ENCODE data around the gene TSPAN10. TPM values are rescaled to one million over a fixed set of nuclear protein-coding genes. Genes with fewer than 3 reads are reported as not detected.
A peak's percentile ranks its signal among the peaks of the same experiment; 100 is the strongest.

The TSPAN10 gene
- total and polyA plus RNA-seq, 9 of the 15 experiments (the other 6 are each of a cell fraction or from before 2014, with no cell fraction given) = 0.05 to 0.31 (median 0.13) TPM; not detected in 1

DNA sequence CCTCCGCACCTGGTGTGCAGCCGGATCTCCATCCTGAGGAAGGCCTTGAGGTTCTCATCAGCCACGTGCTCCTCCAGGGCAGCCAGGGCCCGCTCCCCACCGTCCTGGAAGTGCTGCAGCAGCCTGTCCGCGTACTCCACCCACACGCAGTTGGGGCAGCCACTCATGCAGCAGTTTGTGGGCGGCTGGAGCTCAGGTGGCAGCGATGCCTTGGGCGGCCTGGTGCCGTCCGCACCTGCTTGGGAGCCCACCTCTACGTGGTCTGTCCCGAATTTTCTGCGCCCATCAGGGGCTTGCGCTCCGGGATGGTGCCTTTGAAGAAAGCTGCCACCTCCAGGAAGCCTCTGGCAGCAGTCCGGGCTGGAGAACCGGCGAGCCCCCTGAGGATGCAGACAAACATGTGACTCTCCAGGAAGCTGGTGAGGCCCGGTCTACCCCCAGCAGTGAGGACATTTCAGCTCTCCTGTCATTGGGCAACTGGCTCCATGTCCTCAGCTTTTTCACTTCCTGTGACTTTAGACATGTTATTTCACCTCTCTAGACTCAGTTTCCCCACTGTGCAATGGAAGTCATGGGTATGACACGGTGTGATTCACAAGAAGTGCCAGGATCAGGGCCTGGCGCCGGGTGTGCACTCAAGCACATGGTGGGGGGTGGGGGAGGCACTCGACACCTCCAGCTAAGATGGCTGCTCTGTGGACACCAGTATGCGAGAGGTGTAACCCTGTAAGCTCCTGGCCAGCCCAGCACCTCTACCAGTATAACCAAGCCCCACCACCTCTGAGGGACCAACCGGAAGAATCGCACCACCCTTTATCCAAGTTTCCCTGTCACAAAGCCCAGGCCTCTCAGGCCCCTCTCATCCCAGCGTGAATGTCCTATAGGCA, 28.5 kb downstream of the TSPAN10 start (continued):
- no peak for TF ChIP-seq RAD21 (CRISPR knock-in tag; conservative IDR thresholded peaks at IDR 0.05 in 1 of 2, IDR thresholded peaks at IDR 0.05 in 1 of 2)
- no peak for TF ChIP-seq ZNF316 (IDR thresholded peaks at IDR 0.05)
- TF ChIP-seq, protein P1, sequence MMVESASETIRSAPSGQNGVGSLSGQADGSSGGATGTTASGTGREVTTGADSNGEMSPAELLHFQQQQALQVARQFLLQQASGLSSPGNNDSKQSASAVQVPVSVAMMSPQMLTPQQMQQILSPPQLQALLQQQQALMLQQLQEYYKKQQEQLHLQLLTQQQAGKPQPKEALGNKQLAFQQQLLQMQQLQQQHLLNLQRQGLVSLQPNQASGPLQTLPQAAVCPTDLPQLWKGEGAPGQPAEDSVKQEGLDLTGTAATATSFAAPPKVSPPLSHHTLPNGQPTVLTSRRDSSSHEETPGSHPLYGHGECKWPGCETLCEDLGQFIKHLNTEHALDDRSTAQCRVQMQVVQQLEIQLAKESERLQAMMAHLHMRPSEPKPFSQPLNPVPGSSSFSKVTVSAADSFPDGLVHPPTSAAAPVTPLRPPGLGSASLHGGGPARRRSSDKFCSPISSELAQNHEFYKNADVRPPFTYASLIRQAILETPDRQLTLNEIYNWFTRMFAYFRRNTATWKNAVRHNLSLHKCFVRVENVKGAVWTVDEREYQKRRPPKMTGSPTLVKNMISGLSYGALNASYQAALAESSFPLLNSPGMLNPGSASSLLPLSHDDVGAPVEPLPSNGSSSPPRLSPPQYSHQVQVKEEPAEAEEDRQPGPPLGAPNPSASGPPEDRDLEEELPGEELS (CRISPR knock-in tag; IDR thresholded peaks at IDR 0.05; ENCODE audit: borderline replicate concordance) = no peak
- TF ChIP-seq, protein P2, sequence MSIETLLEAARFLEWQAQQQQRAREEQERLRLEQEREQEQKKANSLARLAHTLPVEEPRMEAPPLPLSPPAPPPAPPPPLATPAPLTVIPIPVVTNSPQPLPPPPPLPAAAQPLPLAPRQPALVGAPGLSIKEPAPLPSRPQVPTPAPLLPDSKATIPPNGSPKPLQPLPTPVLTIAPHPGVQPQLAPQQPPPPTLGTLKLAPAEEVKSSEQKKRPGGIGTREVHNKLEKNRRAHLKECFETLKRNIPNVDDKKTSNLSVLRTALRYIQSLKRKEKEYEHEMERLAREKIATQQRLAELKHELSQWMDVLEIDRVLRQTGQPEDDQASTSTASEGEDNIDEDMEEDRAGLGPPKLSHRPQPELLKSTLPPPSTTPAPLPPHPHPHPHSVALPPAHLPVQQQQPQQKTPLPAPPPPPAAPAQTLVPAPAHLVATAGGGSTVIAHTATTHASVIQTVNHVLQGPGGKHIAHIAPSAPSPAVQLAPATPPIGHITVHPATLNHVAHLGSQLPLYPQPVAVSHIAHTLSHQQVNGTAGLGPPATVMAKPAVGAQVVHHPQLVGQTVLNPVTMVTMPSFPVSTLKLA (conservative IDR thresholded peaks at IDR 0.05) = peak; percentile 45 to 62
- TF ChIP-seq TAF9B (IDR thresholded peaks at IDR 0.05; ENCODE audit: partially characterized antibody) = peak; percentile 33
- no peak for TF ChIP-seq CEBPG (CRISPR knock-in tag; IDR thresholded peaks at IDR 0.05)
- TF ChIP-seq CEBPG (tag; conservative IDR thresholded peaks at IDR 0.05 in 1 of 2, IDR thresholded peaks at IDR 0.05 in 1 of 2) = no peak
- TF ChIP-seq ZNF23 (CRISPR knock-in tag; IDR thresholded peaks at IDR 0.05) = 0 out of 2 replicates have a peak, but pooled peaks have one; percentile 56
- no peak for TF ChIP-seq ZSCAN32 (CRISPR knock-in tag; IDR thresholded peaks at IDR 0.05)
- TF ChIP-seq, protein P3, sequence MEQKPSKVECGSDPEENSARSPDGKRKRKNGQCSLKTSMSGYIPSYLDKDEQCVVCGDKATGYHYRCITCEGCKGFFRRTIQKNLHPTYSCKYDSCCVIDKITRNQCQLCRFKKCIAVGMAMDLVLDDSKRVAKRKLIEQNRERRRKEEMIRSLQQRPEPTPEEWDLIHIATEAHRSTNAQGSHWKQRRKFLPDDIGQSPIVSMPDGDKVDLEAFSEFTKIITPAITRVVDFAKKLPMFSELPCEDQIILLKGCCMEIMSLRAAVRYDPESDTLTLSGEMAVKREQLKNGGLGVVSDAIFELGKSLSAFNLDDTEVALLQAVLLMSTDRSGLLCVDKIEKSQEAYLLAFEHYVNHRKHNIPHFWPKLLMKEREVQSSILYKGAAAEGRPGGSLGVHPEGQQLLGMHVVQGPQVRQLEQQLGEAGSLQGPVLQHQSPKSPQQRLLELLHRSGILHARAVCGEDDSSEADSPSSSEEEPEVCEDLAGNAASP (IDR thresholded peaks at IDR 0.05) = no peak
- no peak for TF ChIP-seq ETV5 (CRISPR knock-in tag; IDR thresholded peaks at IDR 0.05; ENCODE audit: low read depth)
- 0 out of 2 replicates have a peak, but pooled peaks have one; percentile 17 for TF ChIP-seq THRAP3 (IDR thresholded peaks at IDR 0.05; ENCODE audit: borderline replicate concordance)
- TF ChIP-seq CHD2 (IDR thresholded peaks at IDR 0.05; ENCODE audit: low read depth, low read length) = no peak
- no peak for TF ChIP-seq NEUROD1 (IDR thresholded peaks at IDR 0.05; ENCODE audit: borderline replicate concordance, low read depth, low read length, partially characterized antibody)
- TF ChIP-seq ZZZ3 (IDR thresholded peaks at IDR 0.05) = no peak
- no peak for TF ChIP-seq ZNF764 (CRISPR knock-in tag; IDR thresholded peaks at IDR 0.05; ENCODE audit: low read depth)
- TF ChIP-seq HNRNPK (IDR thresholded peaks at IDR 0.05; ENCODE audit: low read depth, low read length, poor library complexity, severe bottlenecking) = no peak
- TF ChIP-seq, protein P4, sequence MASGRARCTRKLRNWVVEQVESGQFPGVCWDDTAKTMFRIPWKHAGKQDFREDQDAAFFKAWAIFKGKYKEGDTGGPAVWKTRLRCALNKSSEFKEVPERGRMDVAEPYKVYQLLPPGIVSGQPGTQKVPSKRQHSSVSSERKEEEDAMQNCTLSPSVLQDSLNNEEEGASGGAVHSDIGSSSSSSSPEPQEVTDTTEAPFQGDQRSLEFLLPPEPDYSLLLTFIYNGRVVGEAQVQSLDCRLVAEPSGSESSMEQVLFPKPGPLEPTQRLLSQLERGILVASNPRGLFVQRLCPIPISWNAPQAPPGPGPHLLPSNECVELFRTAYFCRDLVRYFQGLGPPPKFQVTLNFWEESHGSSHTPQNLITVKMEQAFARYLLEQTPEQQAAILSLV (tag; IDR thresholded peaks at IDR 0.05) = 0 out of 2 replicates have a peak, but pooled peaks have one; percentile 78
